Stomach smooth muscle (tissue), 2 donors: ENCODE results near the gene RREB1.
A peak's percentile ranks its signal among the peaks of the same experiment; 100 is the strongest.

Source experiments
- H3K27ac ChIP-seq: one replicate; pipeline ENCODE4 v1.7.0; 2013; ENCODE audit warnings: mild to moderate bottlenecking, low read length, inconsistent platforms
- H3K27me3 ChIP-seq, 2 donors: one replicate each; pipeline ENCODE4 v1.7.0; 2013; ENCODE audit warnings: low read length in 2 of 2; ENCODE audit not compliant: insufficient read depth in 2 of 2, control insufficient read depth in 1 of 2
- H3K36me3 ChIP-seq, 2 donors: one replicate each; pipeline ENCODE4 v1.7.0; 2013; ENCODE audit warnings: low read length in 2 of 2; ENCODE audit not compliant: control insufficient read depth in 2 of 2, insufficient read depth in 2 of 2
- H3K4me1 ChIP-seq: one replicate; pipeline ENCODE4 v1.7.0; 2013; ENCODE audit warnings: low read length; ENCODE audit not compliant: control insufficient read depth, insufficient read depth
- H3K4me3 ChIP-seq, 2 donors: one replicate each; pipeline ENCODE4 v1.7.0; 2013; ENCODE audit warnings: low read length in 2 of 2
- H3K9ac ChIP-seq, 2 donors: one replicate each; pipeline ENCODE4 v1.7.0; 2013; ENCODE audit warnings: low read length in 2 of 2, mild to moderate bottlenecking in 1 of 2
- H3K9me3 ChIP-seq, 2 donors: one replicate each; pipeline ENCODE4 v1.7.0; 2013; ENCODE audit warnings: low read length in 2 of 2; ENCODE audit not compliant: control insufficient read depth in 2 of 2
- donor health status: healthy.
- donor health status: Pancreatic carcinoma.

The RREB1 gene

DNA sequence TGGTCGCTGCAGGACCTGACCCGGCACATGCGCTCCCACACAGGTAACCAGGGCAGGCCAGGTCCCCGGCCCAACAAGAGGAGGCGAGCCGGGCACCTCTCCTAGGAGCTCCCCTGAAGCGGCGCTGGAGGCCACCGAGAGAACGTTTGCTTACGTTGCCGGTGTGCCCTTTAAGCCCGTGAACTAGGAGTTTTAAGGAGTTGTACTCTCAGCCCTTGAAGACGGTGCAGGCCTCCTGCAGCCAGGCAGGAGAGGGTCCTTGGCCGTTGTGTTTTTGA lies 139.4 kb downstream of the RREB1 start:
- H3K4me1 ChIP-seq, result peaks cover 9% of the 10 kb centered on the region
- no peaks in the 10 kb centered on the region for H3K27me3 ChIP-seq
- H3K9me3 ChIP-seq, result no peaks in the 10 kb centered on the region
- no peak overlapping the region for H3K4me3 ChIP-seq
- no peak overlapping the region for H3K9ac ChIP-seq
- peaks cover 38 to 40% of the 10 kb centered on the region in 2 donors for H3K36me3 ChIP-seq
- H3K27ac ChIP-seq, result no peak overlapping the region

DNA sequence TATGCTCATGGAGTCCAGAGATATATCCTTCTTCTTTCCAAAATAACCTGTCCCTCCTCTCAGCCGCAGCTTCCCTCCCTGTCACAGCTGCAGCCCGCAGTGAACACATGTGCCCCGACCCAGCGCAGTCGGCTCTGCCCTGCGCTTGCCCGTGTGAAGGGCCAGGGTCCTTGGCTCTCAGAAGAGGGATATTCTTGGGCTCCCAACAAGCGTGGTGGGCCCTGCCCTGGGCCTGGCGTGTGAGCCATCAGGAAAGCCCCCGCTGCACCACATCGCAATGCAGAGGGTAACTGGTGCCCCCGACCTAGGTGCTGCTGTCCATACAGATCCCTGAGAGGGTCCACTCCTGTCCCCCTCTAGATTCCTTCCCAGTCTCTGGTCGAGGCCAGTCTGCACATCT lies 140.1 kb downstream of the RREB1 start:
- Histone ChIP-seq H3K9me3 (no peaks in the 10 kb centered on the region), H3K27me3 (no peaks in the 10 kb centered on the region), H3K9ac (no peak overlapping the region), H3K4me1 (peaks cover 6% of the 10 kb centered on the region), H3K27ac (no peak overlapping the region), H3K36me3 (peaks cover 40% of the 10 kb centered on the region in 2 donors), H3K4me3 (no peak overlapping the region)

DNA sequence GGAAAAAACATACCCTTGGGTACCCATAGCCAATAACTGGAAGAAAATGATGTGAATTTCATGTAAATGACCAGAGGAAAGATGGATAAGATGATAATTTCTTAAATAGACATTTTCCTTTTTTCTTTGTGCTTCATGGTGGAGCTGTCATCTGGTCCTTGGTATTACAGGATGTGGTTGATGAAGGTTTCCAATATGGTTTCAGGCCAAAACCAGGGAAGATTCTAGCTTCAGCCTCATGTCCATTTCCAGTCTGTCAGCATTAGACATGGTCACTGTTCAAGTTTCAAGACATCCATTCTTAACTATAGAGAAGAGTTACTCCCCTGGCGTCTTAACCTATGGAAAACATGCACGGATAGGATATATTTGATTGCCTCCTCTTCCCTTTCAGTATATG lies 141.6 kb downstream of the RREB1 start:
- peaks cover 40% of the 10 kb centered on the region in 2 donors for H3K36me3 ChIP-seq
- no peak overlapping the region for H3K9ac ChIP-seq
- peaks cover 2% of the 10 kb centered on the region for H3K4me1 ChIP-seq
- H3K4me3 ChIP-seq, result no peak overlapping the region
- no peaks in the 10 kb centered on the region for H3K9me3 ChIP-seq
- H3K27ac ChIP-seq, result no peak overlapping the region
- no peaks in the 10 kb centered on the region for H3K27me3 ChIP-seq

DNA sequence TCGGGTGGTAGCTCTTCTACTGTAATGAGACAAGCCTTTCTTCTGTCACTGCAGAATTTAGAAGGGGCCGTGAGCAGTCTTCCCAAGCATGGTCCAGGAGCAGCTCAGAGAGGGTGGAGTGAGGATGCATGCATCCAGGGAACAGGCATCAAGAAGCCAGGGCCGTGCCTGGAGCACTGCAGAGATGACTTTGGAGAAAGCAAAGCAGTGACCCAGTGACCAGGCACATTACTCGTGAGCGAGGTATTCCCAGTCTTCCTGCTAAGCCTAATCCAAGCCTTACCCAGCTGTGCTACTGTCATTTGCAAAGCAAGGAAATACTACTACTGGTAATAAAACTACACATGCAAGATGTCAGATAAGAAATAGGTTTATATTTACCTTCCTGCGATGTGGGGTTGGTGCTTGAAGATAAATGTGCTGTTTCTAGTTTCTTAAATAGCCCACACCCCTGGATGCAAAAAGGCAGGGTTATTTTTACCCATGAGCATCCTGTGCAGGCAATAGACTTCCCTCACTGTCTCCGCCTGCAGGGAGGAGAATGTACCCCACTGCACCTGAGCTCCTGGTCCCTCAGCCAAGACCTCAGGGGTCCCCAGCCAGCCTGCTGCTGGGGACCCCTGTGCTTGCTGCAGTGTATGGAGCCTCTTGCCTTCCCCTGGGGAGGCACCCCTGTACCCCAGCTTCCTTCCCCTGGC lies 142.3 kb downstream of the RREB1 start:
- H3K27ac ChIP-seq, result no peak overlapping the region
- no peak overlapping the region for H3K4me3 ChIP-seq
- H3K27me3 ChIP-seq, result no peaks in the 10 kb centered on the region
- H3K9ac ChIP-seq, result no peak overlapping the region
- H3K36me3 ChIP-seq, result peaks cover 37 to 40% of the 10 kb centered on the region in 2 donors
- peaks cover 3% of the 10 kb centered on the region for H3K4me1 ChIP-seq
- H3K9me3 ChIP-seq, result no peaks in the 10 kb centered on the region

DNA sequence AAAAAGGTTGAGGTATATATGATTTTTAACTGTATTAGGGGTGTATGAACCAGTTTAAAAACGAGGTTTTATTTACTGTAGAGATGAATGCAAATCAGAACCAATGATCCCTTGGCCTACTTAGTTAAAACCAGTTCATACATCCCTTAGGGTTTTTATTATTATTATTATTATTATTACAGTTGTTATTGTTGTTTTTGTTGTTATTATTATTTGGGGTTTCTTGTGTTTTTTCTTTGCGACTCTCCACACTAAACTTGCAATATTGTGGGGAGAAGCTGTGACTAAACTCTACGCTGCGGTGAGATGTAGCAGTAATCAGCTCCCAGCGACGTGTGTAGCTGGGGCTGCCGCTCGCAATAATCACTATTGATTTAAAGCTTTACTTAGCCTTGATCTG lies 143.1 kb downstream of the RREB1 start:
- no peak overlapping the region for H3K4me3 ChIP-seq
- H3K9me3 ChIP-seq, result peaks cover 0 to 1% of the 10 kb centered on the region in 2 donors
- no peaks in the 10 kb centered on the region for H3K27me3 ChIP-seq
- H3K36me3 ChIP-seq, result peaks cover 35 to 37% of the 10 kb centered on the region in 2 donors
- H3K9ac ChIP-seq, result no peak overlapping the region
- H3K27ac ChIP-seq, result no peak overlapping the region
- H3K4me1 ChIP-seq, result peaks cover 3% of the 10 kb centered on the region

DNA sequence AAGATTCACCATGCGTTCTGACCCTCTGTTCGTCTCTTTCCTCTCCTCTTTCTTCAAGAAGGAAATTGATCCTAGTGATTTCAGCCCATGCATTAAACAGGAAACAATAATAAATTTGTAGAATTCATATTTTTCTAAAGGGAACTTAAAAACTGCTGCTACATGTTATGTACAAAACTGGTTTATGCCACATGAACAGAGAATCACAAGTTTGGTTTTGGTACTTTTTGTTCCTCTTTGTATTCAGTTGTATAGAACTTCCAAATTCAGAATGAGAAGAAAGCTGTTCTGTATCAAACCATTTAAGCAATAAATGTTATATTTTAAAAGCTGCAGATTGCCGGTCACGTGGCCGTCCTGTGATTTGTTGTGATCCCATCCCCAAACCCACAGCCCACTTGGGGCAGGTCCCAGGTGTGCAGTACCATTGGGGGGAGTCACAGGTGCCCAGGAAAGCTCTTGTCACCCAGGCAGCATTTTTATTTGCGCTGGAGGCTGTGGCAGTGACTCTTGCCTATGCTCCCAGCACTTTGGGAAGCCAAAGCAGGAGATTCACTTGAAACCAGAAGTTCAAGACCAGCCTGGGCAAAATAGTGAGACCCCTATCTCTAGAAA lies 144.0 kb downstream of the RREB1 start:
- Histone ChIP-seq H3K36me3 (peaks cover 30 to 33% of the 10 kb centered on the region in 2 donors), H3K4me1 (peaks cover 3% of the 10 kb centered on the region)

DNA sequence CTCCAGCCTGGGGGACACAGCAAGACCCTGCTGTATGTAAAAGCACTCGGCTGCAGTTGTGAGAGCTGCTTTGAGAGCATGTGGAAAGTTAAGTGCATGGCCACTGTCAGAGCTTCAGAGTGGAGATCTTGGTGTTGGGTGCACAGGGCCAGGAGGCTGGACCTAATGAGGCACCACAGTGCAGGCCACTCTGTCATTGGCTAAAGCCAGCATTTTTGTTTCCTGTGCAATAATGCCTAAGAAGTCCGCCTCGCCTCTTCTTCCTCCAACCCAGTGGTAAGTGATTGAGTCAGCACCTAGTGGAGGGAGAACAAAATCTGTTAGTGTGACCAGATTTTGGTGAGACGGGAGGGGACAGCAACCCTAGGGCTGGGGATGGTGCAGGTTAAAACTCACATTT lies 144.6 kb downstream of the RREB1 start:
- H3K36me3 ChIP-seq, result peaks cover 25 to 27% of the 10 kb centered on the region in 2 donors
- no peak overlapping the region for H3K9ac ChIP-seq

More for the DNA sequence above, 144.0 kb downstream of the RREB1 start:
- Histone ChIP-seq H3K9me3 (peaks cover 0 to 5% of the 10 kb centered on the region in 2 donors), H3K27ac (no peak overlapping the region), H3K9ac (no peak overlapping the region), H3K27me3 (no peaks in the 10 kb centered on the region), H3K4me3 (no peak overlapping the region)

DNA sequence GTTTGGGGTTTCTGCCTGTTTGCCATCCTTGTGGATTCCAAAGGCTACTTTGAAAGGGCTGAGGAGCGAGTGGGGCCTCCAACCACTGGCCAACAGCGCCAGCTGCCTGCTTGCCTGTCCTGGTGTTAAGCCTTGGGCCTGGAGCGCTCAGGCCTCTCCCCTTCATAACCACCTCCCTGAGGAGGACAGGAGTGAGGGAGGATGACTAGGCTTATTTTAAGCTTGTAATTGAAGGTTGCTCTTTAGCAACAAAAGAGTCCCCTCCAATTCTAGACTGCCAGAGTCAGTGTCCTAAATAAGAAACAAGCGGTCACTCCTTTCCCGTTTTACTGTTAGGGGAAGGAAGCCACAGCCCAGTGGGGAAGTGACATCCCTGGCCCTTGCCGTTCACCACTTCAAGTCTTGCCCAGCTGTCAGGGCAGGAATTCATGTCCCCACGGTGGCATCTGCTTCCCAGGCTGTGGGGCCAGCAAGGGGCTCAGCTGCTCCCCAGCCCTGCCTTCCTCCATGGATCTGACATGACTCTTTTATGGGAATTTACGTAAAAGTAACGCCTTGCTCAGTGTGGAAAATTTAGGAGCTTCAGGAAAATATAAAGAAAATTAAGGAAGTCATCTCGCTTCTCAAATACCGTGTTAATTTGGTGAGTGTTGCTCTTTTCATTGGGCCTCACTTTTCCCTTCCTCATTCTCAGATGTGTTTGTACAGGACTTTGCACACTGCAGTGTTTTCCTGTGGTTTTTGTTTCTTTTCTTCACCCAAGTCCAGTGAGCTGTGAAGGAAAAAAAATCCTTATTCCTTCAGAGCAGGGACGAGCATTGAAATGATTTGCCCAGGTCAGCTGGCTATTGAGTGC lies 147.4 kb downstream of the RREB1 start:
- Histone ChIP-seq H3K9ac (no peak overlapping the region), H3K4me1 (peaks cover 3% of the 10 kb centered on the region), H3K4me3 (no peak overlapping the region), H3K27ac (peak overlapping the region; percentile 11), H3K27me3 (no peaks in the 10 kb centered on the region), H3K36me3 (peaks cover 7% of the 10 kb centered on the region in 2 donors), H3K9me3 (peaks cover 0 to 5% of the 10 kb centered on the region in 2 donors)

More for the DNA sequence above, 144.6 kb downstream of the RREB1 start:
- peaks cover 3% of the 10 kb centered on the region for H3K4me1 ChIP-seq
- H3K27me3 ChIP-seq, result no peaks in the 10 kb centered on the region
- no peak overlapping the region for H3K27ac ChIP-seq
- peaks cover 0 to 5% of the 10 kb centered on the region in 2 donors for H3K9me3 ChIP-seq
- H3K4me3 ChIP-seq, result no peak overlapping the region

DNA sequence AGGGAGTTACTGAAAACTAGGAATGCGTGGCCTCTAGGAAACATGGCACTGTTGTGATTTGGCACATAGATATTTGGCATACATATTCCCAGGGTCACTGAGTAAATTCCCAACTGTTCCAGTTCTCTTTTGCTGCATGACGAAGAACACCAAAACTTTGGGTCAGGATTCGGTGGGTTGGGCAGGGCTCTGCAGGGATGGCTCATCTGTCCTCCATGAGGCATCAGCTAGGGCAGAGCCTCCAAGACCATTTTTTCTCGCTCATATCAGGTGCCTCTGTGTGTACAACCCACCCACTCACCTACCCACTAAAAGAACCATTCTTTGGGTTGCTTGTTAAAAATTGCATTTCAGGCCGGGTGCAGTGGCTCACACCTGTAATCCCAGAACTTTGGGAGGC lies 148.2 kb downstream of the RREB1 start:
- H3K27me3 ChIP-seq, result no peaks in the 10 kb centered on the region
- no peak overlapping the region for H3K27ac ChIP-seq

DNA sequence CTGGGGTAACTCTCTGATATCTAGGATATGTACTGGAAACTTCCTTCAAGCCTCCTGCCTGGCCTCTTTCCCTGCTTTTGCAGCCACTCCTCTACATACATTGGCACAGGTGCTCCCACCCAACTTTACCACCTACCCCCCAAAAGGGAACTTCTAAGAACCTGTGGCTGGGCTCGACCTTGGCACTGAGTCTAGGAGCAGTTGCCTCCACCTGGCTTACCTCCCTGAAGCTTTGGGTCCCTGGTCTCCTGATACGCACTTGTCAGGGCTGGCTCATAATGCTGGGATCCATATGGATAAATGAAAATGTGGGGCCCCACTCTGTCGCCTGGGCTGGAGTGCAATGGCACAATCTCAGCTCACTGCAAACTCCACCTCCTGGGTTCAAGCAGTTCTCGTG lies 149.0 kb downstream of the RREB1 start:
- peaks cover 15% of the 10 kb centered on the region for H3K4me1 ChIP-seq
- H3K27me3 ChIP-seq, result no peaks in the 10 kb centered on the region
- H3K4me3 ChIP-seq, result no peak overlapping the region
- no peak overlapping the region for H3K27ac ChIP-seq
- peaks cover 2 to 4% of the 10 kb centered on the region in 2 donors for H3K36me3 ChIP-seq
- peaks cover 0 to 5% of the 10 kb centered on the region in 2 donors for H3K9me3 ChIP-seq
- no peak overlapping the region for H3K9ac ChIP-seq

More for the DNA sequence above, 148.2 kb downstream of the RREB1 start:
- H3K4me3 ChIP-seq, result no peak overlapping the region
- H3K4me1 ChIP-seq, result peaks cover 10% of the 10 kb centered on the region
- peaks cover 4 to 5% of the 10 kb centered on the region in 2 donors for H3K36me3 ChIP-seq
- no peak overlapping the region for H3K9ac ChIP-seq
- H3K9me3 ChIP-seq, result peaks cover 0 to 5% of the 10 kb centered on the region in 2 donors
